ENCODE results near the gene ERC1.
"Not testable (repeated sequence)": the region's sequence is repeated elsewhere in the genome, so short reads cannot be mapped to it uniquely, and the experiment has no call there.

ERC1 gene

DNA sequence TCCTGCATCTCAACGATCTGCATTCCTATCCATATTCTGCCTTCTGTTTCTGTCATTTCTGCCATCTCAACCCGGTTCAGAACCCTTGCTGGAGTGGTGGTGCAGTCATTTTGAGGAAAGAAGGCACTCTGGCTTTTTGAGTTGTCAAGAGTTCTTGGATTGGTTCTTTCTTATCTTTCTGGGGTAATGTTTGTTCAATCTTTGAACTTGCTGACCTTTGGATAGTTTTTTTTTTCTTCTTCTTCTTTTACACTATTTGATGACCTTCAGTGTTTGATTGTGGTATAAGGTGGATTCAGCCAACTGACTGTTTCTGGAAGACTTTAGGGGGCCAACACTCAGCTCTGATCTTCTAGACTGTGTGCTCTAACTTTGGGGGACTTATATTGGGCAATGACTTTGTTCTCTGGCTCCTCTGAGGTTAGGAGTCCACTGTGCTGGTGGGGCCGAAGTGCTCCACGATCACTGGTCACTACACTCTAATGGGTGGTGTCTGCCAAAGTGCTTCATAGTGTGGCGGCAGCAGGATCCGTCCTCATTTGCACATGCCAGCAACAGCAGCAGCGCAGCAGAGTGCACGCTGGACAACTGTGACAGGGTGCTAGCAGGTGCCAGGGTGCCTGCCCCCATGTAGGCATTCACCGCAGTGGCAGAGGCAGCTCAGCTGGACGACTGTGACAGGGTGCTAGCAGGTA, 347.6 kb downstream of the ERC1 start:
- DNase-seq = no peak

DNA sequence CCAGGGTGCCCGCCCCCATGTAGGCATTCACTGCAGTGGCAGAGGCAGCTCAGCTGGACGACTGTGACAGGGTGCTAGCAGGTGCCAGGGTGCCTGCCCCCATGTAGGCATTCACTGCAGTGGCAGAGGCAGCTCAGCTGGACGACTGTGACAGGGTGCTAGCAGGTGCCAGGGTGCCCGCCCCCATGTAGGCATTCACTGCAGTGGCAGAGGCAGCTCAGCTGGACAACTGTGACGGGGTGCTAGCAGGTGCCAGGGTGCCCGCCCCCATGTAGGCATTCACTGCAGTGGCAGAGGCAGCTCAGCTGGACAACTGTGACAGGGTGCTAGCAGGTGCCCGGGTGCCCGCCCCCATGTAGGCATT, 348.1 kb downstream of the ERC1 start:
- DNase-seq = not testable (repeated sequence)

DNA sequence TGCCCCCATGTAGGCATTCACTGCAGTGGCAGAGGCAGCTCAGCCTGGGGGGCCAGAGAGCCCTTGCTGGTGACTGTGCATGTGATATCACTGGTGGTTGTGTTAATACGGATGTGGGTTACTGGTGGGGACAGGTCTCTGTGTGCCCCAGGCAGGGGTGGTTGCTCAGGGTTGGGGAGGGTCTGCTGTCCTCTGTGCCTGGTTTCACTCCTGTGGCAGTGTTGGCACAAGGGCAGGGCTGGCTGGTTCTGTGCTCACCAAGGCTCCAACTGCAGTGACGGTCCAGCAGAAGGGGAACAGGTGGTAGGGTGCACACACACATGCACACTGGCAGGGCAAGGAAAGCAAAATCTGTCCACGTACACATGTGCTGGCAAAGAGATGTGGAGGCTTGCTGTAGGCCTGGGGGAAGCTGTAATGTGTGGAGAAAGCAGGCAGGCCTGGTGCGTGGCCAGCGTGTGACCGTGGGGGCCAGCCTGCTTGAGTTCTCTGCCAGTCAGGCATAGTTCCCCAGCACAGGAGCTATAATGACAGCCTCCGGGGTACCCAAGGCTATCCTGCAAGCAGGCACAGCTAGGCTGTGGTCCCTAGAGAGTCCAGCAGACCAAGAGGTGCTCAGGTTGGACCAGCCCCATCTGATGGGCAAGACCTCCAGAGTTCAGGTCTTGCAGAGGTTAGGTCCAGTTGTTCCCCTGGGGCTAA, 348.7 kb downstream of the ERC1 start:
- no peak for DNase-seq

DNA sequence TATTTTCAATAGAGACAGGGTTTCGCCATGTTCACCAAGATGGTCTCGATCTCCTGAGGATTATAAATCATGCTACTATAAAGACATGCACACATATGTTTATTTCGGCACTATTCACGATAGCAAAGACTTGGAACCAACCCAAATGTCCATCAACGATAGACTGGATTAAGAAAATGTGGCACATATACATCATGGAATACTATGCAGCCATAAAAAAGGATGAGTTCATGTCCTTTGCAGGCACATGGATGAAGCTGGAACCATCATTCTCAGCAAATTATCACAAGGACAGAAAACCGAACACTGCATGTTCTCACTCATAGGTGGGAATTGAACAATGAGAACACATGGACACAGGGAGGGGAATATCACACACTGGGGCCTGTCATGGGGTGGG, 350.2 kb downstream of the ERC1 start:
- not testable (repeated sequence) for DNase-seq

DNA sequence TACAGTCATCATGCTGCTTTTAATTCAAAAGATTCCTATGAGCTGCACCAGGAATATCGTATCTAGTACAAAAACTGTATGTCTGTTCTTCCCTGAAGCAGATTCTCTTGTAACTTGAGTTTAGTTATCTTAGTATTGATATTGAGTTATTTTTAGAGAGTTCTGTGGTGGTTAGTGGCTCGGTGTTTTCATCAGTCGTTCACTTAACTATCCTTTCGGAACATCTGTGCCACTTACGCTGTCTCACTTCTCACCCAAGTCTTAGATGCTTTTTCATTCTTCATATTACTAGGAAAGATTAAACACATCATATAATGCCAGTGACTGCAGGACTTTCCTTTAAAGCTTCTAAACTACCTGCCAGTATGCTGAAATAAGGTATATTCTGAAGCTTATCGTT, 352.4 kb downstream of the ERC1 start:
- DNase-seq = no peak

DNA sequence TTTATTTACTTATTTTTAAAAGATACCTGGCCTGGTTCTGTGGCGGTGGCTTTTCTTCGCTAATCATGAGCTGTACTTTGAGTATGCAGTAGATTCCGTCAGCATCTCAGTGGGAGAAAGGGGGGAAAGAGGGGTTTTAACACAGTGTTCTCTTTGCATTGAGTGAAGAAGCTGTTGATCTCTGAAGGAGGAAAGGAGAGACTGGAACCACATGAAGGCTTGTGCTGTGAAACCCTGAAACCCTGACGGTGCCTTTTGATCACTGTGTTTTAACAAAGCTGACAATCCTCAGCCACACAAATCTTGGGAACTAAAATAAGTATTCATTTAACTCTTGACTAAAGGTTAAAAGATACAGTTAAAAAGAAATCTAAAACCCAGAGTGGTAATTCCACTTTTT, 353.2 kb downstream of the ERC1 start:
- no peak for DNase-seq

DNA sequence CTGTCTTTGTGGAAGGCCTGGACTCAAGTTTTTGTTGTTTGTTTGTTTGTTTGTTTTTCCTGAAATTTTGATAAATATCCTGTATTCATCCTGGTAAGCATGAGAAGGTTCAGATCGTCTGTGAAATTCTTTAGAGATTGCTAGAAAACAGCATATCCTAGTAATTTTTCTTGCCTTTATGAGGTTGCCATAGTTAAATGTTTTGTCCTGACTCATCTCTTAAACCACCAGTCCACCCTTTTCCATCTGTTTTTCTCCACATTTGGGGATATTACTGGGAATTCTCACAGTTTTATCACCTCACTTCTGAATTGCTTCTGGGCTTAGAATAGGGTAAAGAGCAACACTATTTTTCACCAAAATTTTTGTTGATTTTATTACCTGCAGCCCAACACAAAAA, 355.1 kb downstream of the ERC1 start:
- peak; percentile 70 for DNase-seq

DNA sequence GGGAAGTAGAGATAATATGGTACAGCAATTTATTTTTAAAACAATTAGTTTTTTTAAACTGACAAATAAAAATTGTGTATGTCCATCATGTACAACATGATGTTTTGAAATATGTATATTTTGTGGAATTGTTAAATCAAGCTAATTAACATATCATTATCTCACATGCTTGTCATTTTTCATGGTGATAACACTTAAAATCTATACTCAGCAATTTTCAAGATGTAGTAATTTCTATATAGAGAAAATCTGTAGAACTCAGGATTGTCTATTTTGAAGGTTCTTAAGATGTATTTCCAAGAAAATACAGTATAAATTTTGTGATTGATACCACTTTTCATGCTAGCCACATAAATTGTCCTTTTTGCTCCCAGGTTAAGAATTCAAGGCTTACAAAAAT, 356.3 kb downstream of the ERC1 start:
- DNase-seq = no peak

DNA sequence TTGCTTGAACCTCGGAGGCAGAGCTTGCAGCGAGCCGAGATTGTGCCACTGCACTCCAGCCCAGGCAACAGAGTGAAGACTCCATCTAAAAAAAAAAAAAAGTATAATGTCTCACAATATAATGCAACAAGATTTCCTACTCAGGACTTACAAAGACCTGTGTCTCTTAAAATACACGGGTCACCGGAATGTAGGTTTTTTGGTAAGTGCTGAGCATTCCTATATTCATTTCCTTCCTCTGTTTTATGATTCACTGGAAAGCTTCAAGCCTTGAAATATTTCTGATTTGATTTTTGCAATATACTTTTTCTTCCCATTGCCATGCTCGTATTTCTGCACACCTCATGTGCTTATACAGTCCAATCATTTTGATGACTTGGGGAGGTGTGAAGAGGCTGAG, 357.6 kb downstream of the ERC1 start:
- peak; percentile 49 for DNase-seq

DNA sequence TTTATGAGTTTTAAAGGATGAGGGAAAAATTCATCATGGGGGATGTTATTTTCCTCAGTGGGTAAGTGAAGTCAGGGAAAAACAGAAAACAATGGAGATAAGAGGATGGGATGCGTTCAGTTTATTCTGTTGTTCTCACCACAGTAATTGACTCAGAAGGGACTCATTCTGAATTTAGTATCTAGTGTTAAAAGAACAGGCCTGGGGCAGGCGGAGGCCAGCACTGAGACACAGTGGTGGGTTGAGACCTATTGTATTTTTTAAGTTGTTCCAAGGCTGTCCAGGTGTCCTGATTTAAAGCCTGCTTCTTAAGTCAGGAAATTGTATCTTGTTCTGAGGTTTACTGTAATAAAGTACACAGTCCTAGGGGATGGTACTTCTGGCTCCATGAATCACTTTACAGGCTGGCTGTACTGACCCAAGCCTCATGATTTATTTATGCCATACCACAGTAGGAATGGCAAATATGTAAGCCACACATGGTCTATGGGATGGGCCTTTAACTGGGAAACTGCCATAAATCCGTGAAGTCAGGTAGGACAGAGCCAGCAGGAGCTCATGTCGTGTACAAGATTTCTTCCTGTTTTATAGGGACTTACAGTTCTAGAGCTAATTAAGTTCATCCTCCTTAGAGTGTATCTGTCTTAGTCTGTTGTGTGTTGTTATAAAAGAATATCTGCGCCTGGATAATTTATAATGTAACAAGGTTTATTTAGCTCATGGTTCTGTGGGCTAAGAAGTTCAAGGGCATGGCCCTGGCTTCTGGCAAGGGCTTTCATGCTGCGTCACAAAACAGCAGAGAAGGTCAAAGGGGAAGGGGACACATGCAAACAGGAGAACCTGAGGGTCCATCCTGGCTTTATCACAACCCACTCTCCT, 359.3 kb downstream of the ERC1 start:
- peak; percentile 97 for DNase-seq

DNA sequence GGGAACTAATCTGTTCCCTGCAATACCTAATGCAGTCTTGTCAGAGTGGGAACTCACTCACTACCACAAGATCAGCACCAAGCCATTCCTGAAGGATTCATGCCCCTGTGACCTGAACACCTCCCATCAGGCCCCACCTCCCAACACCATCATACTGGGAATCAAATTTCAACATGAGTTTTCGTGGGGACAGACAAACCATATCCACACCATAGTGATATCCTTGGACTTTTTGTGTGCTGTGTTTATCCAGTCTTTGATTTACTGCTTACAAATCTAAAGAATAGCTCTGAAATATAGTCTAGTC, 359.9 kb downstream of the ERC1 start:
- DNase-seq = no peak

DNA sequence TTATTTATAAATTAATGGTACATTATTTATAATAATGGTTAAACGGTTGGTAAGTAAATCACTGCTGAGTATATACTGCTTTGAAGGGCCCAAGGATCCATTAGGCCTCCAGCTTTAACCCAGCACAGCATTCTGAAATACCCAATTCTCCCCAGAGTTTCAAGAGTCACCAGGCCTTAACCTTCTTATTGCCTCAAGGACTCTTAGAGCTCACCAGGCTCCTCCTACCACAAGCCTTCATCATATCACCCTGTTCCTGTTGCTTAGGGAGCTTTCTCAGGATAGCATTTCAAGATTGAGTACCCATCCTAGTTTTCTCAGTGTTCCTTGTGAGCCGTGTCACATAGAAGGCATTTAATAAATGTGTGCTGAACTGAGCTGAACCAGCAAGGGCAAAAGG, 360.9 kb downstream of the ERC1 start:
- DNase-seq = peak; percentile 66

DNA sequence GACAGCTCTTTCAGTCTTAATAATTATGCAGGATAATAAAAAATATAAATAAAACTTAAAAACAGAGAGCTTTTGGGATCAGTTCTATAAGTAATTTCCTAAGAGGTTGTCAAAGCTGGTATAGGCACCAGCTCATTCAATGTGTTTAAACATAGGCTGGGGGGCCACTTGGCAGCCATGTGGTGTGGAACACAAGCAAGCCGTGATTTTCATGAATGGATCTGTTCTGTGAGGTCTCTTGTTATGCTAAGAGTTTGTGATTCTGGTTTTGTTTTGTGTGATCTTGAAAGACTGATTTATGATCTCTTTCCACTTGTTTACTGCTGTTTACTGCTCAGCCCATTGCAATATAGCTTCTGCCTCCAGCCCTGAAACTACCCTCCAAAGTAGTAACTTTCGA, 362.4 kb downstream of the ERC1 start:
- DNase-seq = no peak

DNA sequence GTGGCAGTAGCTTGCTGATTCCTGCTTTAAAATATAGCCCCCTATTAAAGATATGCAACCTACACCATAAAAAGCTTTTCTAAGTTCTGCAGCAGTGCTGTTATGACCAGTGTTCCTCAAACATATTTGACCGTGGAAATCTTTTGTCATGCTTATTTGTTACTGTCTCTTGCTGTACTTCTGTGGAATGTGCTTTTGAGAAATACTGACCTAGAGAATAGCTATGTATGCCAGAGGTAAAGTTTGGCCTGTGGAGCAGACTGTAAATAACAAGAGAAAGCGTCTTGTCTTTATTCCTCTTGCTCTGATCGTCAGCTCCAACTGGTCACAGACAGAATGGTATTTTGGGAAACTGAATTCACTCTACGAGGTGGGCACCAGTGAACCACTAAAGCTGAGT, 364.4 kb downstream of the ERC1 start:
- DNase-seq = no peak

DNA sequence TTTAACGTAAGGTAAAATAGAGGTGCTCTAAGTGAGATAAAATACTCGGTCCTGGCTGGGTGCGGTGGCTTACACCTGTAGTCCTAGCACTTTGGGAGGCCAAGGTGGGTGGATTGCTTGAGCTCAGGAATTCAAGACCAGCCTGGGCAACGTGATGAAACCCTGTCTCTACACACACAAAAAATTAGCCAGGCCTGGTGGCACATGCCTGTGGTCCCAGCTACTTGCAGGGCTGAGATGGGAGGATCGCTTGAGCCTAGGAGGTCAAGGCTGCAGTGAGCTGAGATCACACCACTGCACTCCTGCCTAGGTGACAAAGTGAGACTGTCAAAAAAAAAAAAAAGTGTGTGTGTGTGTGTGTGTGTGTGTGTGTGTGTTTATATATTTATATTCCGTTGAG, 364.8 kb downstream of the ERC1 start:
- not testable (repeated sequence) for DNase-seq

DNA sequence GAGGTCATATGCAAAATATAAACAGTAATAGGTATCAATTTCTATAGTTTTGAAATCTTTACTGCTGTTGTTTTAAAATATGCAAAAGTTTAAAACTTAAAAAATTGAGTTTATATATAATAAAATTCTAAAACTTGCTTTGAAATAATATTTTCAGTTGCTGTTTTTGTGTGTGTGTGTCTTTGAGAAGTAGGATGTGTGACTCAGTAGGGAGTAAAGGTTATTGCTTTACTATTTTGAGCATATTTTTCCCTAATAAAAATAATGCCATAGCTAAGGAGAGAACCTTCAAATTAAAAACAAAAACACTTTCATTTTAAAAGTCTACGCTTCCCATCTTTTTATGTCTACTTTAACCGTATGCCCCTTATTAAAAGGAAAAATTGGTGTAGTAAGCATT, 365.3 kb downstream of the ERC1 start:
- no peak for DNase-seq

DNA sequence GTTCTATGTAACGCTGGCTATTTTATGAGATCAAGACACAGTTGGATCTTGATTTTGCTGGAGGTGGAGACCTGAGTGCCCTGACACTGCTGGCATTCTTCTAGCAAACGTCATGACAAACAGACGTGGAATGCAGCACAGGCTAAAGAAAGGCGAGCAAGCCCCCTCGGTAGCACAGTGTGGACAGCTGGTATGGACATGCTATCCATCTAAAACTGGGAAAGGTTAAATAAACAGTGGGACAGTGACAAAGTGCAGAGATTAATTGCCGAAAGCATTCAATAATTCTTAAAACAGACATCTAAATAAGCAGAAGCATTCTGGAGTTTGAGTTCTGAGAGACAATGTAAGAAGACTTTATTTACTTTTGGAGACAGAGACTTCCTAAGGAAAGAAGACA, 366.1 kb downstream of the ERC1 start:
- DNase-seq = peak; percentile 73

DNA sequence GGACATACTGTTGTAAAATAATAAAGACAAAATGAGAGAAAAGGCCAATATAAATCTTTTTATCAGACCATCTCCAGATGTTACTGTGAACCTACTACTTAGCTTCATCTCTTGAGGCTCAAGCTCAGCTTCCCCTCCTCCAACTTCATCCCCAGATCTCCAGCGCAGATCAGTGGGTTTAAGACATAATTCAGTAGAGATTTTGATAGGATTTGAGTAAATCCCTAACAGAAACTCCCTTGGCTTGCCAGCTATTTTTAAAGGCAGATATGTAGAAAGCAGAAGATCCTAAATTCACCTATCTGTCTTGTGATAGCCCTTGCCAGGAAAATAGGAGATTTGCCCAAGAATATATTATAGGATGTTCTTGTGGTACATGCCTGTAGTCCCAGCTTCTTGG, 366.7 kb downstream of the ERC1 start:
- DNase-seq = no peak

DNA sequence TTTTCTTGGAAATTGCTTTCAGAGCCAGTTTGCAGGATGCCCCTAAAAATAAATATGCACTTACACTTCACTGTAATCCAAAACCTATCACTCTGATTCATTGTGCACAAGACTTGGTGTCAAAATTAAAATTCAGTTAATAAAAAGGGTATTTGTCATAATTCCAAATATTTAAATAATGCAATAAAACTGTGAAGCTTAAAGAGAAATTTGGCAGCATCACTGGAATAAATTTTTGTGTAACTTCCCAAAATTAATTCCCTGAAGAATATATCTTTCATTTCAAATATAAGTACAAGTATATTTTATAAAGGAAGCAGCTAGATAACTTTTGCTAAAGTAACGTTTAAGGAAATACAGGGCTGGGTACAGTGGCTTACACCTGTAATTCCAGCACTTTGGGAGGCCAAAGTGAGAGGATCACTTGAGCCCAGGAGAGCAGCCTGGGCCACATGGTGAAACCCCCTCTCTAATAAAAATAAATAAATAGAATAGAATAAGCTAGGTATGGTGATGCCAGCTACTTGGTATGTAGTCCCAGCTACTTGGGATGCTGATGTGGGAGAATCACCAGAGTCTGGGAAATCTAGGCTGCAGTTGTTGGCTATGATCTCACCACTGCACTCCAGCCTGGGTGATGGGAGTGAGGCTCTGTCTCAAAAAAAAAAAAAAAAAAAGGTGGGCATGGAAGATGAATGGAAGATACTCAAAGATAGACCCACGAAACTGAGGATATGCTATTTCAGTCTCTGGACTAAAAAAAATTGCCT, 369.6 kb downstream of the ERC1 start:
- peak; percentile 89 for DNase-seq

DNA sequence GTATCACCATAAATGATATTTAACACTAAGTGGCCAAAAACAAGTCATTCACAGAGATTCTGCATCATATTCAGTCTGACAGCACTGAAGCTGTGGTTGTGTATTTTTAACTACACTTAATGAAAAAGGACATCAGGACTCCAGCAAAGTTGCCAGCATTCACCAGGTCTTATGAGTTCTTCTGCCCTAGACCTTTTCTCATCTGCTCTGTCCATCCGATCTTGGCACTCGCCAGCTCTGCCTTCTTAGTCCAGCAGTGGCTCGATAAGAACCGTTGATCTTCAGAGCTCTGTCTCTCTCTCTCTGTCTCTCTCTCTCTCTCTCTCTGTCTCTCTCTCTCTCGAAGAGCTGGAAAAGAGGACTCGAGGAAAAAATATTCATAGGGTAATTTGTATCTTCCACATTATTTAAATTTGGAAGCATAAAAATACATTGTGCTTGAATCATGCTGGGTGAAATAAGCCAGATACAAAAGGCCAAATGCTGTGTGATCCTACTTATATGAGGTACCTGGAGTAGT, 371.2 kb downstream of the ERC1 start:
- no peak for DNase-seq

DNA sequence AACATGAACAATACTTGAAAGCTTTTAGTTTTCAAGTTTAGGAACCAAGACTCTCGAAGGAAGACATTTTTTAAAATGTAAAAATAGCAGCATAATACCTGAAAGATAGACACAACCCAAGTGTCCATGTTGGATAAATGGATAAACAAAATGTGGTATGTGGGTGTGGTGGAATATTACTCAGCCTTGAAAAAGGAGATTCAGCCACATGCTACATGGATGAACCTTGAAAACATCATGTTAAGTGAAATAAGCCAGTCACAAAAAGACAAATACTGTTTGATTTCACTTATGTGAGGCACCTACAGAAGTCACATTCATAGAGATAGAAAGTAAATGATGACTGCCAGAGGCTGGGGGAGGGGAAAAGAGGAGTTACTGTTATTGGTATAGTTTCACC, 374.7 kb downstream of the ERC1 start:
- no peak for DNase-seq

DNA sequence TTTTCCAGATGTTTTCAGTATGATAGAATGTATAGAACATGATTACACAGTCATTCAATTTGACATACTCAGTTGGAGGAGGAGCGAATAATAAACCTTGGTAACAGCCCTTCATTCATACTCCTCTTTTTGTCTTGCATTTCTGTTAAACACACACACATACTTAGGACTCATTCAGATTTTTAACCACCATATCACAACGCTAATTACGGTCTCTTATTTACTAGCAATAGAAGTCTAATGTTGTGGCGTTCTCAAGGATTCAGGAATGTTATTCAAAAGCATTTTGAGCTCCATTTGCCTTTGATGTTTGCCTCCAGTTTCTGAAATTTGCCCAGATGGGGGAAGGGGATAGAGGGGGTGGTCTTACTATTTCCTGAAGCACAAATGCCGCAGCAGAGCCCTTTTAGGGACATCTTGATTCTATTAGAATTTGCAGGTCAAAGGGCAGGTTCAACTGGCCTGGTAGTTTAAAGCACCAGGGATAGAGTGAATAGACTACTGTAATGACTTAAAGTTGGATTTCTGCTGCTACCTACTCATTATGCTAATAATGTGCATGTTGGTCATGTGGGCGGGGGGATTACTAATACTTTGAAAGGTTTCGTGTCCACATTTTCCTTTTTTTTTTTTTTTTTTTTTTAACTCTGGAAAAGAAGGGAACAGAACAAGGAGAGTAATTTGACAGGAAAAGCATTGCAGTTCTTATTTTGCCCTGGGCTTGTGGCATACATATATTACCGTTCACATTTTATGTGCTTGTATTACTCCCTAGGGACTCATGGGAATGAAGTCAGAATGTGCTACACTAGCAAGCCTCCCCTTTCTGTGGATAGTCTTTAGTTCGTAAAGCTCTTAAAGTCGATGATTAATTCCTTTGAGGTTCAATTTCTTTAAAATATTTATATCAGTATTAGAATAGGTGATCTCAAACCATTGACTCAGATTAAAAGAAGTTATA, 376.6 kb downstream of the ERC1 start:
- peak; percentile 73 for DNase-seq

Measured in fibroblast of upper back skin (primary cell).